GM12873 (cell line): ENCODE data around the gene IRX5.

Source experiments
- TF ChIP-seq, protein P1 (sequence below): IDR thresholded peaks from 2 replicates; pipeline ENCODE4 v1.5.1; 2012; ENCODE audit warnings: low read depth, mild to moderate bottlenecking, moderate library complexity, low read length, control low read depth; ENCODE audit not compliant: insufficient read depth; ENCODE audit errors: missing control alignments

IRX5 gene

DNA sequence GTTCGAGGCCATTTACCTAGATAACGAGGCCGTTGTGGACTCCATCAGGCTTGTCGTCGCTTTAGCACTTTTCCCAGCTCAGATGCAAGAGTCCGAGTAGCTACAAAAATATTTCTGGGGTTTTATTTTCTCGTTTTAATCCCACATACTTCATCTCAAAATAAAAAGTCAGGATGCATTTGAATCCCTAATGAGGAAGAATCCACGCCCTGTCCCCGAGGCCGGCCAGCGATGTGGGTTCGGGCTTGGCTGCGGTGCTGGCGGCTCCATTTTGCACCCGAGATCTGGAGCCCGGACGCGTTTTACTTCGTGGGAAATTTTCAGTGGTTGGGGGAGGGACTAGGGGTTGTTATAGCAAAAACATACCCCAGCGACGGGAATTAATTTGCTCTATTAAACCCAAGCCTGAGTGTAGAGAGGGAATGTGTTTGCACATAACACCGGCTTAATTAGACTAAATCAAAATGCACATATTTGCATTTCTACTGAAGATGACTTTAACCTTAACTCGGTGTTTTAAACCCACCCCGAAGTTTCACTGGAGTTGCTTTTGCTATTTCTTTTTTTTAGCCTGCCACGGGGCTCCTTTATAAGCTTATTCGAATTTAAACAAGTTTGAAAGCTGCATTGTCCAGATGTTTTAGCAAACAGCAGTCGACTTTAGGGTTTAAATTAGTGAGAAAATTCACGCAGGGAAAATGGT is 4.8 kb downstream of the IRX5 start:
- TF ChIP-seq, protein P1, sequence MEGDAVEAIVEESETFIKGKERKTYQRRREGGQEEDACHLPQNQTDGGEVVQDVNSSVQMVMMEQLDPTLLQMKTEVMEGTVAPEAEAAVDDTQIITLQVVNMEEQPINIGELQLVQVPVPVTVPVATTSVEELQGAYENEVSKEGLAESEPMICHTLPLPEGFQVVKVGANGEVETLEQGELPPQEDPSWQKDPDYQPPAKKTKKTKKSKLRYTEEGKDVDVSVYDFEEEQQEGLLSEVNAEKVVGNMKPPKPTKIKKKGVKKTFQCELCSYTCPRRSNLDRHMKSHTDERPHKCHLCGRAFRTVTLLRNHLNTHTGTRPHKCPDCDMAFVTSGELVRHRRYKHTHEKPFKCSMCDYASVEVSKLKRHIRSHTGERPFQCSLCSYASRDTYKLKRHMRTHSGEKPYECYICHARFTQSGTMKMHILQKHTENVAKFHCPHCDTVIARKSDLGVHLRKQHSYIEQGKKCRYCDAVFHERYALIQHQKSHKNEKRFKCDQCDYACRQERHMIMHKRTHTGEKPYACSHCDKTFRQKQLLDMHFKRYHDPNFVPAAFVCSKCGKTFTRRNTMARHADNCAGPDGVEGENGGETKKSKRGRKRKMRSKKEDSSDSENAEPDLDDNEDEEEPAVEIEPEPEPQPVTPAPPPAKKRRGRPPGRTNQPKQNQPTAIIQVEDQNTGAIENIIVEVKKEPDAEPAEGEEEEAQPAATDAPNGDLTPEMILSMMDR: no peak

DNA sequence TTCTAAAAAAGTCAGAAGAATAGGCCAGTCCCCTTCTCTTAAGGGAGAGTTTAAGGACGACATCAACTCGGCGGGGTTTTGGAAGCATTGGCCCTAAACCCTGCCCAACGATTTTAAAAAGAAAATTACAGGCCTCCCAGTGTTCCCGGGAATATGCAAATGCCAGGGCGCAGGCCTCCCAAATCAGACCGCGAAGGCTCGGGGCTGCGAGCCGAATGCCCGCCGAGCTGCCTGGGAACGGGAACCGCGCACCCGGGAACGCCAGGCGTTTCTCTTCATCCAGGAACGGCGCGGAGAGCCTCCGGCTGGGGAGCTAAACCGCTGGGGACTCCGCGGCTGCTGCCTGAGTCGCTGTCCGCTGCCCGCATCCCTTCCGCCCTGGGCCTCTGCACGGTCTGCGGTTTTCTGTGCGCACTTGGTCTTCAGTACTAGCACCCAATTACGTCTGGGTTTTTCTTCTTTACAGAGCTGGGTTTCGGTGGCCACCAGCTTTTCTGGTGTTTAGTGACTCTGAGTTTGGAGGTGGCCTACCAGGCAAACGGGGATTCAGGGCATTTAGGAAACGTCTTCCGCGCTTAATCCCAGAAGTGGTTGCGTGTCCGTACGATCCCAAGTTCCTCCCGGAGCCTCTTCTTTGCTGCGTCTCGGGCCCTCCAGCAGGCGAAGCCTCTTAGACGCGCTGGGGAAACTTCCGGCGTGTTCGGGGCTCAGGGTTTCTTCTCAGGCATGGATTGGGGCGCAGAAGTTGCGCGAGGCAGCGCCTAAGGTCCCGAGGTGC is 5.7 kb downstream of the IRX5 start:
- TF ChIP-seq, protein P1: no peak

DNA sequence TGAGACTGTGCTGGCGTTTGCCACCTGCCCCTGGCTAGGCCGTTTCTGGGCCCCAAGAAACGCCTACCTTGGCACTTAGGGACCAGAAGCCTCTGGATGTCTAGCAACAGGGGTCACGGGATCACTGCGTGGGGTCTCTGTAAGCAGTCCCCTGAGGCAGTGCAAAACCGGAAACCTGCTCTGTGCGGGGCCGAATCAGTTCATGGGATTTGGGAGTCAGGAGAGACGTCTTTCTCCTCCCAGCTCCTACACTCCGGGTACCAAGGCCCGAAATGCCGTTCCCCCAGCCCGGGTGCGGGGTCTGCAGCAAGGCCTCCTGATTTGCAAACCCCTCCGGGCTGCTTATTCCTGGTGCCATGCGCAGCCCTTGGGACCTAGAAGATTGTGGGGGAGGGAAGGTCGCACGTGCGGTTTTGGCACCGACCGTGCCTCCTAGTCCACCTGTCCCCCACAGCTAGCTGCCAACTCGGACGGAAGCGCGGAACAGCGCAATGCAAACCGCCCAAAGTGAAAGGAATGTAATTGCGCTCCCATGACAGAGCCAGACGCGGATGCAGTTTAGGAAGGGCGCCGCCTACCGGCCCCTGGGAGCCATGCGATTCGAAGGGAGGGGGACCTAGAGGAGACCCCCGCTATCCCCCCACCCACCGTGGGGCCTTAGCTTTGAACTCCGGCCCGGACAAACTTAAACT is 6.5 kb downstream of the IRX5 start:
- TF ChIP-seq, protein P1: peak; percentile 47

DNA sequence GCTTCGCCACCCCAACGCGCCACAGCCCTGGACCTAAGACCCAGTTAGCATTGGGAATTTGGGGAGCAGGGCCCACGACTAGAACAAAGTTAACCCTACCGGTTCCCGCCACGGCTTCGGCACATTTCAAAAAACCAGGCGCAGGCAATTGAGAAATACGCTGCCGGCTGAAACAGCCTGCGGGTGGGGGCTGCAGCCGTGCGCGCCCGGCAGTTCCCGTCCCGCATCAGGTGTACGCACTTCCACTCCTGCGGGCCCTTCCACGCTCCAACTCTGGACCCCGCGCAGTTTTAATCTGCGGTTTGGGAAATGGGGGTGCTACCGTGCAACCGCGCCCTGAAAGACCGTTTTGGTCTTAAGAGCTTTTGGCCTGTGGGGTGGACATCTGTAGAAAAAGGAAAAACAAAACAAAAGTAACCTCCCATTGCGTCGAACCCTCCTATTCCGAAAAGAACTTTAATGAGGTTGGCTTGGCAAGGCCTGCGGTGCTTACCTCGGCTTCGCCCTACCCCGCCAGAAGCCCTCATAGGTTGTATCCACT is 7.1 kb downstream of the IRX5 start:
- TF ChIP-seq, protein P1: no peak

DNA sequence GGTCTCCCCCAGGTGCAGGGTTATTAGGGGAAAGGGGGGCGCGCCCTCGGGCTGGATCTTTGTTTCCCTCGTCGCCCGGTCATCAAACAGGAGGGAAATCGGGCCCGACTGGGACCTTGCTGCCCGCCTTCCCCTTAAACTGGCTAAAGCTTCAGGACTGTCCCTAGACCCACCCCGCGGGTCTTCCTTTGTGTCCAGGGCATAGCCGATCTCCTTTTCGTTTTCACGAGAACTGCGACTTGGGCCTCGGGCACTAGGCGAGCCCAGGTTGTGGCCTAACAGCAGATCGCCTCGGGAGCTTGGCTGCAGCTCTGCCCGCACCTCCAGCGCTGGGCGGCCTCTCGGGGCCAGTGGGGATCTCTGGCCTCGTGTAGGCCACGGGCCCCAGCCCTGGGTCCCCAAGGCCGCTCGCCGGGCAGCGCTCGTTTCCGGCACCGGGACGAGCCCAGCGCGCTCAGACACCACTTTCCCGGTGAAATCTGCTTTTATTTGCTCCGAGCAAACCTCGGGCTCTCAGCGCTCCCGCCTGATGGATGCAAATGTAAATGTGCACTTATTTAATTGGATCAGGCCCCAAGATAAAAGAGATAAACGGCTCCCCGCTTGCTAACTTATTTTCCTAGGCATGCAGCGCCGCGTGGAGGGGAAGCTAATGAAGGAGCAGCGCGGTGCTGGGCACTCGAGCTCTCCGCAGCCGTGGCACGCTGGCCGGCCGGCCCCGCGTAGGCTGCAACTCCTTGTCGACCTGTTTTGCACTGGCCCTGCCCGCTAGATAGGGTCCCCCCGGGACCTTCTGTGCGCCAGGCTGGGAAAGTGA is 7.8 kb downstream of the IRX5 start:
- TF ChIP-seq, protein P1: no peak

DNA sequence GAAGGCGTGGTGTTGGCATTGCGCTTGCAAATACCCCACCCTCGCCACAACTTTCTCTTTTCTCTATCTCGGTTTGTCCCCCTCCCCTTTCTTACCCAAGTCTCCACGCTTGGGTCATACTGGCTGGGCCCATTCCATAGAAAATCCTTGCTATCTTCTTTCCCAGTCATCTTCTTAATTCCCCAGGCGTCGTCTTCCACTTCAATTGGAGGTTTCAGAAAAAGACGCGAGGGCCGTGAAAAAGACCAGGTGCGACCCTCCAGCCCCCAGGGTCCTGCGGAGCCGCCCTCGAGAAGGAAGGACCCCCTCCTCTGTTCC is 8.3 kb downstream of the IRX5 start:
- TF ChIP-seq, protein P1: no peak
